ENCODE measurements around the gene FLAD1. TPM values are rescaled to one million over a fixed set of nuclear protein-coding genes. Genes with fewer than 3 reads are reported as not detected.

The FLAD1 gene
- total and polyA plus RNA-seq, 2 of the 4 experiments (the other 2 are of a cell fraction): 26.3 to 37.3 TPM

DNA sequence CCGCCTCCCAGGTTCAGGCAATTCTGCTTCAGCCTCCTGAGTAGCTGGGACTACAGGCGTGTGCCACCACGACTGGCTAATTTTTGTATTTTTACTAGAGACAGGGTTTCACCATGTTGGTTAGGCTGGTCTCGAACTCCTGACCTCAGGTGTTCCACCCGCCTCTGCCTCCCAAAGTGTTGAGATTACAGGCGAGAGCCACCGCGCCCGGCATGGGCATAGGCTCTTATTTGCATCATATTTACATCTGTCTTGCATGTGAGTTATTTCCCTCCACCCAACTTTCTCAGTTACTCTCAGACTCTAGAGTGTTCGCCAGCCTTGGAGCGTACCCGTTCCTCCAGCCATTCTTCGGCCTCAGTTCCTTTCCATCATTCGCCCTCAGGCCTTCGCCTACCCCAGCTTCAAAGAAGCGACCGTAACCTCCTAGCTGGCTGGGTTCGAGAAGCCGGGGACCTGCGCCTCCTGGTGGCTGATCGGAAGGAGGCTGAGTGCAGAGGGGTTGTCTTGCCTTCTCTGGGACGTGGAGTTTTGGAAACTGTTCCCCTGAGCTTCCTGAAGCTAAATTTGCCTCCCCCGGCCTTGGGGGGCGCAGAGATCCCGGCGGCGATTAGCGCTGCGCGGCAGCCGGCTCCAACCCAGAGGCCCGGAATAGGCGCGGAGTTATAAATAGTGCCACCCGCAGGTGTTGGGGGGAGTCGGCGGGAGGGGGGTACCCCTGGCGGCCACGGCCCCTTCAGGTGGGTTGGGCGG, 15.8 kb downstream of the FLAD1 start:
- ChIA-PET POLR2A (ENCODE audit: unreplicated experiment) (no interaction called here), CTCF (interaction anchor here (0.9 to 2.1 kb wide), 10 partner anchors 18 to 518 kb away, joined by 3 to 11 read pairs (median 4); partner anchors contain the start of genes PBXIP1, PYGO2 and SHC1)
- Histone ChIP-seq H3K23ac (ENCODE audit: low read depth, low read length) (peak overlapping the region; percentile 74; the same call in 1 of the 2 replicates), H3K4ac (ENCODE audit: low read depth, low read length) (peak overlapping the region; percentile 42; the same call in 1 of the 2 replicates), H3K27ac (ENCODE audit: insufficient read depth, low read length) (no peak overlapping the region), H2AFZ (replicated peaks; ENCODE audit: low read length, poor library complexity) (peak overlapping the region; percentile 88), H3K9me1 (ENCODE audit: insufficient read depth, low read length) (no peaks in the 10 kb centered on the region), H3K14ac (replicated peaks; ENCODE audit: low read depth, low read length) (0 out of 2 replicates have a peak overlapping the region, but pooled peaks have one; percentile 77), H2BK15ac (ENCODE audit: low read depth, low read length) (no peak overlapping the region), H3K4me1 (ENCODE audit: control insufficient read depth, insufficient read depth, low read length) (peaks cover 9% of the 10 kb centered on the region), H3K79me1 (ENCODE audit: low read depth in 1 of 2, low read length in 2 of 2) (peaks cover 9 to 31% of the 10 kb centered on the region in 2 experiments; a peak in 3 of 4 replicates), H3K4me3 (ENCODE audit: insufficient read depth, low read depth, low read length) (no peak overlapping the region), H3K27me3 (ENCODE audit: control insufficient read depth, insufficient read depth, low read length) (no peaks in the 10 kb centered on the region), H2BK5ac (ENCODE audit: low read depth, low read length, poor library complexity, severe bottlenecking) (no peak overlapping the region), H3K9me3 (ENCODE audit: control insufficient read depth, insufficient read depth, low read length) (no peaks in the 10 kb centered on the region), H4K5ac (ENCODE audit: low read depth, low read length) (peak overlapping the region; percentile 28; the same call in 1 of the 2 replicates), H2AK9ac (replicated peaks; ENCODE audit: low read depth, low read length, poor library complexity) (peak overlapping the region; percentile 77), H2BK20ac (ENCODE audit: low read depth, low read length) (no peak overlapping the region), H3K4me2 (ENCODE audit: low read depth, low read length) (peak overlapping the region; percentile 79), H4K20me1 (ENCODE audit: insufficient read depth, low read length) (no peaks in the 10 kb centered on the region), H4K91ac (ENCODE audit: insufficient read depth, low read depth, low read length) (no peak overlapping the region), H3K36me3 (ENCODE audit: control insufficient read depth, insufficient read depth, low read length) (no peaks in the 10 kb centered on the region), H2BK120ac (ENCODE audit: low read depth, low read length) (peak overlapping the region; percentile 51; the same call in 1 of the 2 replicates), H3K18ac (ENCODE audit: low read depth, low read length) (no peak overlapping the region), H3K9ac (ENCODE audit: low read depth, low read length) (0 out of 2 replicates have a peak overlapping the region, but pooled peaks have one; percentile 1), H2AK5ac (ENCODE audit: low read depth, low read length) (no peak overlapping the region), H4K8ac (ENCODE audit: low read depth in 2 of 2, low read length in 2 of 2) (peak overlapping the region in 1 of 2 experiments; percentile 88; a peak in 2 of 4 replicates), H3K56ac (ENCODE audit: extremely low read depth, insufficient read depth, low read length) (no peak overlapping the region)
- dilution Hi-C loops (cut with HindIII; ENCODE audit: low sequenced_read_pairs, unreplicated experiment) (no loop called here), in situ Hi-C loops (cut with MboI; ENCODE audit: low sequenced_read_pairs) (no loop called here), intact Hi-C loops (cut with micrococcal nuclease) (loop anchor here (2.0 kb wide), 1 partner anchor 38 kb away; the partner anchor contains the start of gene PYGO2)
- whole genome bisulfite sequencing, 2 experiments (ENCODE audit: extremely low coverage in 2 of 2, insufficient read length in 1 of 2): 80% methylated on average over 3 of the region's 40 CpGs; no CpG with 5 or more reads in 1 of the 2 experiments
- BruUV-seq (replicated peaks): no TSS peak
- peak; percentile 62 for DNase-seq
- no peak for ATAC-seq (ENCODE audit: low read depth)
- TF ChIP-seq RFX5 (IDR thresholded peaks at IDR 0.05; ENCODE audit: low read depth, low read length) (no peak), BHLHE40 (IDR thresholded peaks at IDR 0.05; ENCODE audit: low read depth, low read length) (no peak), RAD21 (IDR thresholded peaks at IDR 0.05; ENCODE audit: low read length) (peak; percentile 73), MAFK (IDR thresholded peaks at IDR 0.05; ENCODE audit: low read depth, low read length) (no peak), MAZ (IDR thresholded peaks at IDR 0.05; ENCODE audit: borderline replicate concordance, low read depth, low read length) (peak; percentile 18; the same call in 1 of the 2 replicates), RCOR1 (IDR thresholded peaks at IDR 0.05; ENCODE audit: insufficient replicate concordance, low read length) (no peak), SMC3 (IDR thresholded peaks at IDR 0.05; ENCODE audit: low read depth, low read length) (peak; percentile 75), NFE2L2 (IDR thresholded peaks at IDR 0.05; ENCODE audit: low read depth, low read length) (no peak), FOS (IDR thresholded peaks at IDR 0.05; ENCODE audit: low read depth, low read length) (no peak), POLR2A (IDR thresholded peaks at IDR 0.05; ENCODE audit: low read depth, low read length) (no peak)
- TF ChIP-seq, protein P1, sequence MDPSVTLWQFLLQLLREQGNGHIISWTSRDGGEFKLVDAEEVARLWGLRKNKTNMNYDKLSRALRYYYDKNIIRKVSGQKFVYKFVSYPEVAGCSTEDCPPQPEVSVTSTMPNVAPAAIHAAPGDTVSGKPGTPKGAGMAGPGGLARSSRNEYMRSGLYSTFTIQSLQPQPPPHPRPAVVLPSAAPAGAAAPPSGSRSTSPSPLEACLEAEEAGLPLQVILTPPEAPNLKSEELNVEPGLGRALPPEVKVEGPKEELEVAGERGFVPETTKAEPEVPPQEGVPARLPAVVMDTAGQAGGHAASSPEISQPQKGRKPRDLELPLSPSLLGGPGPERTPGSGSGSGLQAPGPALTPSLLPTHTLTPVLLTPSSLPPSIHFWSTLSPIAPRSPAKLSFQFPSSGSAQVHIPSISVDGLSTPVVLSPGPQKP (IDR thresholded peaks at IDR 0.05; ENCODE audit: borderline replicate concordance, low read depth, low read length): no peak
- TF ChIP-seq, protein P2, sequence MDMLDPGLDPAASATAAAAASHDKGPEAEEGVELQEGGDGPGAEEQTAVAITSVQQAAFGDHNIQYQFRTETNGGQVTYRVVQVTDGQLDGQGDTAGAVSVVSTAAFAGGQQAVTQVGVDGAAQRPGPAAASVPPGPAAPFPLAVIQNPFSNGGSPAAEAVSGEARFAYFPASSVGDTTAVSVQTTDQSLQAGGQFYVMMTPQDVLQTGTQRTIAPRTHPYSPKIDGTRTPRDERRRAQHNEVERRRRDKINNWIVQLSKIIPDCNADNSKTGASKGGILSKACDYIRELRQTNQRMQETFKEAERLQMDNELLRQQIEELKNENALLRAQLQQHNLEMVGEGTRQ (IDR thresholded peaks at IDR 0.05; ENCODE audit: low read depth, low read length): no peak
- TF ChIP-seq, protein P3, sequence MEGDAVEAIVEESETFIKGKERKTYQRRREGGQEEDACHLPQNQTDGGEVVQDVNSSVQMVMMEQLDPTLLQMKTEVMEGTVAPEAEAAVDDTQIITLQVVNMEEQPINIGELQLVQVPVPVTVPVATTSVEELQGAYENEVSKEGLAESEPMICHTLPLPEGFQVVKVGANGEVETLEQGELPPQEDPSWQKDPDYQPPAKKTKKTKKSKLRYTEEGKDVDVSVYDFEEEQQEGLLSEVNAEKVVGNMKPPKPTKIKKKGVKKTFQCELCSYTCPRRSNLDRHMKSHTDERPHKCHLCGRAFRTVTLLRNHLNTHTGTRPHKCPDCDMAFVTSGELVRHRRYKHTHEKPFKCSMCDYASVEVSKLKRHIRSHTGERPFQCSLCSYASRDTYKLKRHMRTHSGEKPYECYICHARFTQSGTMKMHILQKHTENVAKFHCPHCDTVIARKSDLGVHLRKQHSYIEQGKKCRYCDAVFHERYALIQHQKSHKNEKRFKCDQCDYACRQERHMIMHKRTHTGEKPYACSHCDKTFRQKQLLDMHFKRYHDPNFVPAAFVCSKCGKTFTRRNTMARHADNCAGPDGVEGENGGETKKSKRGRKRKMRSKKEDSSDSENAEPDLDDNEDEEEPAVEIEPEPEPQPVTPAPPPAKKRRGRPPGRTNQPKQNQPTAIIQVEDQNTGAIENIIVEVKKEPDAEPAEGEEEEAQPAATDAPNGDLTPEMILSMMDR (conservative IDR thresholded peaks at IDR 0.05; ENCODE audit: low read depth, low read length): peak; percentile 80
